SKM-1 (cell line): Measurements from ENCODE around the gene KIF3C.
A peak's percentile ranks its signal among the peaks of the same experiment; 100 is the strongest.
"Not testable (repeated sequence)": the region's sequence is repeated elsewhere in the genome, so short reads cannot be mapped to it uniquely, and the experiment has no call there.

Experiments used
- DNase-seq: peaks from one replicate; lab custom pipeline; 2025; ENCODE audit not compliant: unreplicated experiment; lab: John Stamatoyannopoulos, UW

Gene KIF3C

DNA sequence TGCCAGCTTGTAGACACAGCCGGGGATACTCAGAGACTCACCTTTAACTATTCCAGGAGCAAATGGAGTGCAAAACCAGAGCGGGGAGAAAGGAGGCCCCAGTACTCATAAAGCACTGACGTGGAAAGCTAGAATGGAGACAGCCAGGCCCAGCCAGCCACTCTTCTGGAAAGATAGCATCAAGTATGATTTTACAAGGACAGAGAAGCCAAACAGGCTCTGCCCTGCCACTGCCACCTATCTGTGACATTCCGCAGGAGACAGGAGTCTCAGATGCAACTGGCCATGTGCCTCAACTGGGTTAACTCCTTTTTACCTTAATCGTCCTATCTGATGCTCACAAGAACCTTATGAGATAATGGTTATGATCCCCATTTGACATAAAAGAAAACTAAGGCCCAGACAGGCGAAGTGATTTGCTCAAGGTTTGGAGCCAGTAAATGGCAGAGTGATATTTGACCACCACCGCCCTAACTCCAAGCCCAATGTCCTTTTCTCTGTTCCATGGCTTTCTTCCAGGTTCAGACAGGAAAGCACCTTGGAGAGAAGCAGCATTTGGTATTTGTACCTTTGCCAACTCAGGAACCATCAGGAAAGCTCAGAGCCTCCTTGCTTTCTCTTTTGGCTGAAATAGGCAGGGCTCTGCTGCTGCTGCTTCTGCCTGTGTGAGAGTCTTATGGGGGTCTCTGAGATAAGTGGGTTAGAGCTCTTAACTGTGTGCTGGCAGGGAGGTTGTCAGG is 15.6 kb downstream of the KIF3C start:
- no peak for DNase-seq

DNA sequence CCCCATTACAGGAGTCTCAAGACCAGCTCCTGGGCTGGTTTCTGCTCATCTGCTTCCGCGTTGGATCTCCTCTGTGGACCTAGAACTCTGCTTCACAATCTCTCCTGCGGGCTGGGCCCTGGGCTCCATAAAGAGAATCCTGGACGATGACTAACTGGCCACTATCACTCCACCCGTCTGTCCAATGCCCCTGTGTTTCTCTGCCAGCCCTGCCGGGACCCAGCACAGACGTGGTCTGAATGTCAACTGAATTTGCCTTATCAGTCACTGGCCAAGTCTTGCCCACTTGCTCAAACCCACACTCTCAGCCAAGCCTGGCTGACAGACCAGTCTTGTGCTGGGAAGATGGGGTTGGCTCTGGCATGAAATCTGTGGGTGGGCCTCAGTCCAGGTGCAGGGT is 17.4 kb downstream of the KIF3C start:
- no peak for DNase-seq

DNA sequence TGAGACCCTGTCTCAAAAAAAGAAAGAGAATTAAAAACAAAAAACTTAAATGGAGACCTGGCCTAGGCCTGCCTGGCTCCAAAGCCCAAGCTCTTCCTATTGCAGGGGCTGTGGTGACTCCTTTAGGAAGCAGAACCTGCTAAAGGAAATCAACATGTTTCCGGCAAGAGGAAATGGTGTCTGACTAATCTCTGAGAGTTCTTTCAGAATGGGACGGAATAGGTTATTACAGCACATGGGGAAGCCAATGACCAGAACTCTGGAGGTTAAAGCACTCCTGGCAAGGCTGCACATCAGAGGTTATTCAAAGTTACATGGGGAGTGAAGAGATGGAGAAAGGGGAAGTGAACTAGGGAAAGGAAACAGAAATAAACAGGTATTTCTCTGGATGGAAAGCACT is 21.4 kb downstream of the KIF3C start:
- DNase-seq, result peak; percentile 91

- DNase-seq, result no peak
These were observed 21.9 kb downstream of the KIF3C start for GRCh38 chr2:25960396-25960795.

GRCh38 chr2:25958611-25959010 is 23.7 kb downstream of the KIF3C start:
- DNase-seq, result not testable (repeated sequence)

DNA sequence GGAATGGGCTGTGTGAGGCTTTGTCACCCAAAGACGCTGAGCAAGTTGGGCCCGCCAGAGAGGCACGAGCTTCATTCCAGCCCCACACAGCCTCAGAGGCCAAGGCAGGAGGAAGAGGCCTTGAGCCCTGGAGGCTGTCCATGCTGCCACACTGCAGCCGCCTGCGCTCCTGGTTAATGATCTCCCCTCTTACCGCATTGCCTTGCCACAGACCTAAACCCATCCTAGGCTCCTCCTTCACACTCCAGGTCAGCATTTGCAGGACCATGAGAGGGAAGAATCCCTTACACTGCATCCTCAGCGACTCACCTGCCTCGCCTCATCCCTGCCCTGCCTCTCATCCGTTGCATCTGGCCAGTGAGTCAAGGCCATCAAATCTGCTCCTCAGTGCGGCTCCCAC is 24.6 kb downstream of the KIF3C start:
- no peak for DNase-seq

- DNase-seq, result no peak
These were observed 26.3 kb downstream of the KIF3C start for GRCh38 chr2:25955869-25956535.

DNA sequence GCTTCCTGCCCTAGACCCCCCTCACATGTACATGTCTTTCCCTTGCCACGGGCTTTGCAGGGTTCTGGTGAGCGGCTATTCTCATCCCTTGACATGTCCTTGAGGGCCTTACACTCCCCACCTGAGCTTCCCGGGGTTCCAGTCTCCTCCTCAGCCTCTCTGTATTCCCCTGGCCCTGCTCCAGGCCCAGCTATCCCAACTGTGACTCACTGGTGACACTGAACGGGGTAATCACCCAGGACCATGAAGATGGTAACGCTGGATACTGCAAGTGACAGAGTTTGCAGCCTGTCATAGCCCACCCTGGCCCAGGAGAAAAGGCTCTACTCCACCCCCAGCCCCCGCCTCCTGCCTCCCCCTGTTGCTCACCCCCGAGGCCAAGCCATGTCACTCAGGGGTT is 27.3 kb downstream of the KIF3C start:
- no peak for DNase-seq

DNA sequence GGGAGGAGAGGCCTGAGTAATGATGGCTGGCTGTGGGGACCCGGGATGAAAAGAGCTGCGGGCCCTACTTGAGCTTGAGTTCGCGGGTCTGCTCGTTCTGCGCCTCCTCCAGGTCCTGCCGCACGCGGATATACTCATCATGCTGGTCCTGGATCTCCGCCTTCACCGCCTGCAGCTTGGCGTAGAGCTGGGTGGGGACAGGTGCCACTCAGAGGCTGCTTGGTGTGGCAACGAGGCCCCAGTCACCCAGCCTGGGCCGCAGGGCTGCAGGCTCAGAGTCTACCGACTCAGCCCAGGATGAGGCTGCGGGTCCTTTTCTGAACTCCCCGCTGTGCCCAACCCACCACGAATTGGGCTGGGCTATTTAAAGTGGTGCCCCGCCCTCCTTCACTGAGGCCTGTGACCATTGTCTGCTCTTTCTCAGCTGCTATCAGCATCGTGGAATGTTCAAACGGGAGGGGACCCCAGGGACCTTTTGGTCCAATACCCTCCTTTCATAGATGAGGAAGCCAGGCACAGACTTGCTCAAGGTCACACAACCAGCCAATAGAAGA is 28.0 kb downstream of the KIF3C start:
- no peak for DNase-seq

DNA sequence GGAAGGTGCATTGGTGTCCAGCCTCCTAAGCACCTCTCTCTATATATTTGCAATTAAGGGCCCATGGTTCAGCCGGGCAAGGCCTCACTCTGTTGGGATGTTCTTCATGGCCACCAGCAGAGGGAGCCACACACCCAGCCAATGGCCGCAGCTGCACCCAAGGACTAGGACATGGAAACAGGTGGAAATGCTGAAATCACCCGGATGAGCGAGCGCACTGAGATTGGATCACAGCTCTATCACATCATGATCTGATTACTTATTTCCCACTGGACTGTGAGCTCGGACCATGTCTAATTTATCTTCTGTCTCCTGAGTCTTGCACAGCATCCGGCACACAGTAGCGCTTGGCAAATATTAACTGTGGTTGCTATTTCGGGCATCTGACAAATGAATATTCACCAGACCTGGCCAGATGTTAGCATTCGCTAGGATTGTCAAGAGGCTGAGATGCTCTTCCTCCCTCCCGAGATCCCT is 31.2 kb downstream of the KIF3C start:
- peak; percentile 39 for DNase-seq

- no peak for DNase-seq
These were observed 33.9 kb downstream of the KIF3C start for GRCh38 chr2:25948437-25948836.

GRCh38 chr2:25941042-25941441 is 41.3 kb downstream of the KIF3C start:
- no peak for DNase-seq

GRCh38 chr2:25939257-25939668 is 43.0 kb downstream of the KIF3C start:
- no peak for DNase-seq

GRCh38 chr2:25938345-25938744 is 44.0 kb downstream of the KIF3C start:
- DNase-seq, result no peak

GRCh38 chr2:25936889-25937545 is 45.3 kb downstream of the KIF3C start:
- DNase-seq, result no peak

GRCh38 chr2:25933622-25934021 is 48.7 kb downstream of the KIF3C start:
- DNase-seq, result no peak

- no peak for DNase-seq
These were observed 52.4 kb downstream of the KIF3C start for GRCh38 chr2:25929789-25930473.

- DNase-seq, result no peak
These were observed 53.6 kb downstream of the KIF3C start for GRCh38 chr2:25928668-25929067.

DNA sequence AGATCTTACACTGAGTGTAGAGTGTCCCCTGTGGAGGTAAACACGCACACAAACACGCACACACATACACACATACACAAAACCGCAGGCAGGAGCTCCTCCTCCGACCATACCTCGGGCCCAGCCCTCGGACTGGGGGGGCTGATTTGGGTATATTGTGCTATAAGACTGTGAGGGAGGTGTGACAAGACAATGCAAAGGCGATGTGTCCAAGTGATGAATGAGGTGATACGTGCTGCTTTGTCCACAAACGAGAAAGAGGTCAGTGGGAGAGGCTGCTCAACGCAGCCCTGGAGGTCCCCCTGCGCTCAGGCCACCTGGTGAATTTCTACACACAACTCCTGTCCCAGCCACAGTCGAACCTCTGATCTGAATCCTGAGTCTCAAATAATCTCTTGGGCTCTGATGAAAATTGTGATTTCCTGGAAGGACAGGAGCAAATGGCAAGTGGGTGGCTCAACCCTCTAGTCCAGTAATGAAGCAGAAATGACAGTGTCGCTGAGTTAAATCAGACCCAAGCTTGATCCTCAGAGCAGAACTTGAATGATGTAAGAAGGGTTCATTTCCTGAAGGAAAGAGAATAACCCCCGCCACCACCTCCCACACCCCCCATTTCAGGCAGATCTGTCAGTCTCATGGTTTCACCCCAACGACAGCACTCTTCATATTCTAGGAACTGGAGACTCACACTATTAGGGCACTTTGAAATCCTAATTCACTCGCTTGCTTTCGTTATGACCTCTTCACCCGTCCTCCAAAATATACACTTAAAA is 55.1 kb downstream of the KIF3C start:
- DNase-seq, result no peak

DNA sequence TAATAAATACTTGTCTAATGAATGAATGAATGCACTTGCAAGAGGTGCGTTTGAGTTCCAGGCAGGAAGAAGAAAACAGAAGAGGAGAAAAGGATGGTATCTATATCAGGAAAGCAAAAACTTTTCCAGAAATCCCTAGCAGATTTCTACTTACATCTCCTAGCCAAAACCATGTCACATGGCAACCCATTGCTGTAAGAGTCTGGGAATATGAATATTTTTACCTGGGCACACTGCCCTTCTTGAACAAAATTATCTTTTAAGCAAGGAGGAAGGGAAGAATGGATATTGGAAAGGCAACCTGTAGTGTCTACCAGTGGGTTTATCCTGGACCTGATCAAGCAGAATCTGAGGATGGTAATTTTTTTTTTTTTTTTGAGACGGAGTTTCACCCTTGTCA is 59.8 kb downstream of the KIF3C start:
- no peak for DNase-seq
